Upper lobe of left lung (tissue), 4 donors: Measurements from ENCODE around the gene U2AF2.

ENCODE experiments used
- CTCF ChIP-seq, 6 experiments: fragments of 450-650 bp in 4 of 6; fragments of 200-600 bp in 2 of 6; sonication (generic) in 2 of 6; IDR thresholded peaks; one replicate each; pipeline ENCODE4 v1.5.1; 2016 to 2019; ENCODE audit warnings: antibody characterized with exemption in 6 of 6
- EP300 ChIP-seq, 4 donors: sonication (generic); formaldehyde crosslinking; IDR thresholded peaks; one replicate each; pipeline ENCODE4 v1.5.1; 2017; ENCODE audit warnings: antibody characterized with exemption in 4 of 4, control low read depth in 2 of 4
- POLR2A ChIP-seq, 4 donors: fragments of 450-650 bp; IDR thresholded peaks; one replicate each; pipeline ENCODE4 v1.5.1; 2016 to 2017; ENCODE audit warnings: antibody characterized with exemption in 4 of 4, mild to moderate bottlenecking in 2 of 4
- POLR2AphosphoS5 ChIP-seq, 2 donors: sonication (generic); formaldehyde crosslinking; IDR thresholded peaks; one replicate each; pipeline ENCODE4 v1.5.1; 2017; ENCODE audit warnings: antibody characterized with exemption in 2 of 2

GRCh38 chr19:55673465-55673864 is 18.6 kb downstream of the U2AF2 start:
- TF ChIP-seq CTCF (IDR thresholded peaks at IDR 0.05), result no peak
- no peak for TF ChIP-seq POLR2AphosphoS5 (IDR thresholded peaks at IDR 0.05)
- no peak for TF ChIP-seq POLR2A (IDR thresholded peaks at IDR 0.05)
- TF ChIP-seq EP300 (IDR thresholded peaks at IDR 0.05), result no peak
